ENCODE results near the gene PGC.

The PGC gene

GRCh38 chr6:41767112-41767833 lies 20.1 kb upstream of the PGC start:
- TF ChIP-seq GATA3 (IDR thresholded peaks at IDR 0.05; ENCODE audit: low read depth, low read length) (no peak; the same call in 1 of the 2 replicates), GATA2 (IDR thresholded peaks at IDR 0.05; ENCODE audit: low read depth, low read length) (peak; percentile 88)

GRCh38 chr6:41763470-41763869 lies 16.3 kb upstream of the PGC start:
- TF ChIP-seq GATA2 (IDR thresholded peaks at IDR 0.05; ENCODE audit: low read depth, low read length) (no peak), GATA3 (IDR thresholded peaks at IDR 0.05; ENCODE audit: low read depth, low read length) (no peak)

GRCh38 chr6:41759905-41760579 lies 12.8 kb upstream of the PGC start:
- TF ChIP-seq GATA3 (IDR thresholded peaks at IDR 0.05; ENCODE audit: low read depth, low read length) (no peak), GATA2 (IDR thresholded peaks at IDR 0.05; ENCODE audit: low read depth, low read length) (no peak)

- TF ChIP-seq GATA3 (IDR thresholded peaks at IDR 0.05; ENCODE audit: low read depth, low read length) (no peak), GATA2 (IDR thresholded peaks at IDR 0.05; ENCODE audit: low read depth, low read length) (no peak)
Measured at GRCh38 chr6:41759106-41759904, 12.1 kb upstream of the PGC start.

GRCh38 chr6:41758641-41759035 lies 11.4 kb upstream of the PGC start:
- TF ChIP-seq GATA2 (IDR thresholded peaks at IDR 0.05; ENCODE audit: low read depth, low read length) (no peak), GATA3 (IDR thresholded peaks at IDR 0.05; ENCODE audit: low read depth, low read length) (no peak)

- TF ChIP-seq GATA3 (IDR thresholded peaks at IDR 0.05; ENCODE audit: low read depth, low read length) = no peak
- no peak for TF ChIP-seq GATA2 (IDR thresholded peaks at IDR 0.05; ENCODE audit: low read depth, low read length)
Measured at GRCh38 chr6:41757931-41758640, 10.9 kb upstream of the PGC start.

GRCh38 chr6:41757271-41757670 lies 10.1 kb upstream of the PGC start:
- TF ChIP-seq GATA3 (IDR thresholded peaks at IDR 0.05; ENCODE audit: low read depth, low read length) (no peak), GATA2 (IDR thresholded peaks at IDR 0.05; ENCODE audit: low read depth, low read length) (no peak)

GRCh38 chr6:41756354-41756753 lies 9.2 kb upstream of the PGC start:
- TF ChIP-seq GATA2 (IDR thresholded peaks at IDR 0.05; ENCODE audit: low read depth, low read length) = no peak
- TF ChIP-seq GATA3 (IDR thresholded peaks at IDR 0.05; ENCODE audit: low read depth, low read length) = no peak

- no peak for TF ChIP-seq GATA2 (IDR thresholded peaks at IDR 0.05; ENCODE audit: low read depth, low read length)
- TF ChIP-seq GATA3 (IDR thresholded peaks at IDR 0.05; ENCODE audit: low read depth, low read length) = no peak
Measured at GRCh38 chr6:41755895-41756294, 8.7 kb upstream of the PGC start.

- TF ChIP-seq GATA2 (IDR thresholded peaks at IDR 0.05; ENCODE audit: low read depth, low read length) = no peak
- no peak for TF ChIP-seq GATA3 (IDR thresholded peaks at IDR 0.05; ENCODE audit: low read depth, low read length)
Measured at GRCh38 chr6:41750374-41750773, 3.2 kb upstream of the PGC start.

- no peak for TF ChIP-seq GATA2 (IDR thresholded peaks at IDR 0.05; ENCODE audit: low read depth, low read length)
Measured at GRCh38 chr6:41748542-41748941, 1.3 kb upstream of the PGC start.

- TF ChIP-seq GATA2 (IDR thresholded peaks at IDR 0.05; ENCODE audit: low read depth, low read length) (no peak), GATA3 (IDR thresholded peaks at IDR 0.05; ENCODE audit: low read depth, low read length) (no peak)
Measured at GRCh38 chr6:41748102-41748477, 893 bp upstream of the PGC start.

GRCh38 chr6:41746107-41746506 lies 1.1 kb downstream of the PGC start:
- TF ChIP-seq GATA3 (IDR thresholded peaks at IDR 0.05; ENCODE audit: low read depth, low read length) = no peak
- no peak for TF ChIP-seq GATA2 (IDR thresholded peaks at IDR 0.05; ENCODE audit: low read depth, low read length)

- no peak for TF ChIP-seq GATA3 (IDR thresholded peaks at IDR 0.05; ENCODE audit: low read depth, low read length)
- no peak for TF ChIP-seq GATA2 (IDR thresholded peaks at IDR 0.05; ENCODE audit: low read depth, low read length)
Measured at GRCh38 chr6:41744236-41744787, 2.9 kb downstream of the PGC start.

All from SH-SY5Y (cell line).